Measurements from ENCODE around the gene TMCC1.

TMCC1 gene

GRCh38 chr3:129603561-129603942 lies 290.0 kb downstream of the TMCC1 start:
- no peaks in the 10 kb centered on the region for H3K9me3 ChIP-seq (ENCODE audit: severe bottlenecking)
- no peaks in the 10 kb centered on the region for H3K36me3 ChIP-seq
- TF ChIP-seq, protein P1, sequence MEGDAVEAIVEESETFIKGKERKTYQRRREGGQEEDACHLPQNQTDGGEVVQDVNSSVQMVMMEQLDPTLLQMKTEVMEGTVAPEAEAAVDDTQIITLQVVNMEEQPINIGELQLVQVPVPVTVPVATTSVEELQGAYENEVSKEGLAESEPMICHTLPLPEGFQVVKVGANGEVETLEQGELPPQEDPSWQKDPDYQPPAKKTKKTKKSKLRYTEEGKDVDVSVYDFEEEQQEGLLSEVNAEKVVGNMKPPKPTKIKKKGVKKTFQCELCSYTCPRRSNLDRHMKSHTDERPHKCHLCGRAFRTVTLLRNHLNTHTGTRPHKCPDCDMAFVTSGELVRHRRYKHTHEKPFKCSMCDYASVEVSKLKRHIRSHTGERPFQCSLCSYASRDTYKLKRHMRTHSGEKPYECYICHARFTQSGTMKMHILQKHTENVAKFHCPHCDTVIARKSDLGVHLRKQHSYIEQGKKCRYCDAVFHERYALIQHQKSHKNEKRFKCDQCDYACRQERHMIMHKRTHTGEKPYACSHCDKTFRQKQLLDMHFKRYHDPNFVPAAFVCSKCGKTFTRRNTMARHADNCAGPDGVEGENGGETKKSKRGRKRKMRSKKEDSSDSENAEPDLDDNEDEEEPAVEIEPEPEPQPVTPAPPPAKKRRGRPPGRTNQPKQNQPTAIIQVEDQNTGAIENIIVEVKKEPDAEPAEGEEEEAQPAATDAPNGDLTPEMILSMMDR (IDR thresholded peaks at IDR 0.05; ENCODE audit: low read depth, low read length): no peak
- H3K27me3 ChIP-seq (ENCODE audit: insufficient read depth, low read depth, severe bottlenecking): peaks cover 7% of the 10 kb centered on the region
- DNase-seq: no peak
- H3K4me3 ChIP-seq (ENCODE audit: low read depth, low read length): no peak overlapping the region
- no peak overlapping the region; the same call in 1 of the 2 replicates for H3K27ac ChIP-seq

DNA sequence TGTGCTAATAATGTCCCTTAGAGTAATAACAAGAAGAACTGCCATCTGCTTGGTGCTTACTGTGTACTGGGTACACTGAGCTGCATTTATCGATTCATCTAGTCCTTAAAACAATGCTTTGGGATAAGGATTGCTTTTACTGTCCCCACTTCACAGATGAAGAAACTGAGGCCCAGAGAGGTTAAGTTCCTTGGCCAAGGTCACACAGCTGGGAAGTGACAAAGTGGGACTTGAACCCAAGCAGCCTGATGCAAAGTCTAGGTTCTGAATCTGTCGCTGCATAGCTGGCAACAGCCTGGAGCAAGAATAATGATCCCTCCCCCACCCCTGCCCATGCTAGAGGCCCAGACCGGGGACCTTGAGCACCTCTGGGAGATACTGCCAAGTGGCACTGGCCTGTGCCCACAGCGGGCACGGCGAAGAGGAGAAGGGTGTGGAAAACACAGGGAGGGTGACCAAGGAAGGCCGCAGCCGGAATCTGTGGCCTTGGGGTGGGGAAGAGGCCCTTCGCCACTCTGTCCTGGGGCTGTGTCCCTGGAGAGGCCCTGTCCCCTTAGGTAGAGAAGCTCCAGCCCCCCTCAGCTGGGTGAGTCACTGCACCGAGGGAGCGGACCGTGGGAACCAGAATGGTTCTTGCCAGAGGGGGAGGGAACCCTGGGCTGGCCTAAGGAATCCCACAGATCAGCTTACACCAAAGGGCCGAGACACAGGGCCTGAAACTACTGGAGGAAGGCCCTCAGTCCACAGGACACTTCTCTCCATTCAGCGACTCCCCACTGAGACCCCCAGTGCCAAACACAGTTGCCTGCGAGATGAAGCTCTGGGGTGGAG lies 290.6 kb downstream of the TMCC1 start:
- Histone ChIP-seq H3K27ac (no peak overlapping the region; the same call in 1 of the 2 replicates), H3K36me3 (no peaks in the 10 kb centered on the region), H3K9me3 (ENCODE audit: severe bottlenecking) (no peaks in the 10 kb centered on the region), H3K4me3 (ENCODE audit: low read depth, low read length) (no peak overlapping the region), H3K27me3 (ENCODE audit: insufficient read depth, low read depth, severe bottlenecking) (peaks cover 7% of the 10 kb centered on the region)
- no peak for DNase-seq
- TF ChIP-seq, protein P1 (IDR thresholded peaks at IDR 0.05; ENCODE audit: low read depth, low read length): no peak

GRCh38 chr3:129602309-129602708 lies 291.2 kb downstream of the TMCC1 start:
- no peak overlapping the region; the same call in 1 of the 2 replicates for H3K27ac ChIP-seq
- DNase-seq: peak; percentile 39

GRCh38 chr3:129601713-129602112 lies 291.8 kb downstream of the TMCC1 start:
- Histone ChIP-seq H3K4me3 (ENCODE audit: low read depth, low read length) (no peak overlapping the region), H3K36me3 (no peaks in the 10 kb centered on the region), H3K27me3 (ENCODE audit: insufficient read depth, low read depth, severe bottlenecking) (peaks cover 7% of the 10 kb centered on the region), H3K9me3 (ENCODE audit: severe bottlenecking) (no peaks in the 10 kb centered on the region), H3K27ac (no peak overlapping the region)
- TF ChIP-seq, protein P1 (IDR thresholded peaks at IDR 0.05; ENCODE audit: low read depth, low read length): no peak
- DNase-seq: no peak

More at GRCh38 chr3:129602309-129602708, 291.2 kb downstream of the TMCC1 start:
- H3K36me3 ChIP-seq: no peaks in the 10 kb centered on the region
- H3K4me3 ChIP-seq (ENCODE audit: low read depth, low read length): no peak overlapping the region
- peaks cover 7% of the 10 kb centered on the region for H3K27me3 ChIP-seq (ENCODE audit: insufficient read depth, low read depth, severe bottlenecking)
- no peaks in the 10 kb centered on the region for H3K9me3 ChIP-seq (ENCODE audit: severe bottlenecking)
- TF ChIP-seq, protein P1 (IDR thresholded peaks at IDR 0.05; ENCODE audit: low read depth, low read length): no peak

GRCh38 chr3:129600348-129600747 lies 293.2 kb downstream of the TMCC1 start:
- no peak for DNase-seq
- no peak overlapping the region for H3K27ac ChIP-seq
- no peak overlapping the region for H3K4me3 ChIP-seq (ENCODE audit: low read depth, low read length)

More at GRCh38 chr3:129600348-129600747, 293.2 kb downstream of the TMCC1 start:
- TF ChIP-seq, protein P1 (IDR thresholded peaks at IDR 0.05; ENCODE audit: low read depth, low read length): no peak
- Histone ChIP-seq H3K27me3 (ENCODE audit: insufficient read depth, low read depth, severe bottlenecking) (peaks cover under 1% of the 10 kb centered on the region), H3K9me3 (ENCODE audit: severe bottlenecking) (no peaks in the 10 kb centered on the region), H3K36me3 (no peaks in the 10 kb centered on the region)
